Measurements from ENCODE around the gene CA14. TPM values are rescaled to one million over a fixed set of nuclear protein-coding genes. Genes with fewer than 3 reads are reported as not detected.
A peak's percentile ranks its signal among the peaks of the same experiment; 100 is the strongest.
"Not testable (repeated sequence)": the region's sequence is repeated elsewhere in the genome, so short reads cannot be mapped to it uniquely, and the experiment has no call there.

Gene CA14
- 9.6 TPM for polyA plus RNA-seq (ENCODE audit: insufficient read length)
- long read RNA-seq, donor 1, partial matches to known transcripts: 69 of 99 reads
- long read RNA-seq, donor 1, other reads (novel, unspliced or antisense): 30 of 99 reads
- long read RNA-seq, donor 2, partial matches to known transcripts: 85 of 90 reads
- long read RNA-seq, donor 2, other reads (novel, unspliced or antisense): 5 of 90 reads
- long read RNA-seq, donor 3, partial matches to known transcripts: 53 of 53 reads
- long read RNA-seq, donor 3, other reads (novel, unspliced or antisense): 0 of 53 reads
- long read RNA-seq, donor 4: 0 reads
- long read RNA-seq, donor 5, partial matches to known transcripts: 84 of 129 reads
- long read RNA-seq, donor 5, other reads (novel, unspliced or antisense): 45 of 129 reads
- long read RNA-seq, donor 6, partial matches to known transcripts: 226 of 226 reads
- long read RNA-seq, donor 6, other reads (novel, unspliced or antisense): 0 of 226 reads
- long read RNA-seq, donor 7, partial matches to known transcripts: 113 of 113 reads
- long read RNA-seq, donor 7, other reads (novel, unspliced or antisense): 0 of 113 reads
- long read RNA-seq, donor 8: 0 reads

DNA sequence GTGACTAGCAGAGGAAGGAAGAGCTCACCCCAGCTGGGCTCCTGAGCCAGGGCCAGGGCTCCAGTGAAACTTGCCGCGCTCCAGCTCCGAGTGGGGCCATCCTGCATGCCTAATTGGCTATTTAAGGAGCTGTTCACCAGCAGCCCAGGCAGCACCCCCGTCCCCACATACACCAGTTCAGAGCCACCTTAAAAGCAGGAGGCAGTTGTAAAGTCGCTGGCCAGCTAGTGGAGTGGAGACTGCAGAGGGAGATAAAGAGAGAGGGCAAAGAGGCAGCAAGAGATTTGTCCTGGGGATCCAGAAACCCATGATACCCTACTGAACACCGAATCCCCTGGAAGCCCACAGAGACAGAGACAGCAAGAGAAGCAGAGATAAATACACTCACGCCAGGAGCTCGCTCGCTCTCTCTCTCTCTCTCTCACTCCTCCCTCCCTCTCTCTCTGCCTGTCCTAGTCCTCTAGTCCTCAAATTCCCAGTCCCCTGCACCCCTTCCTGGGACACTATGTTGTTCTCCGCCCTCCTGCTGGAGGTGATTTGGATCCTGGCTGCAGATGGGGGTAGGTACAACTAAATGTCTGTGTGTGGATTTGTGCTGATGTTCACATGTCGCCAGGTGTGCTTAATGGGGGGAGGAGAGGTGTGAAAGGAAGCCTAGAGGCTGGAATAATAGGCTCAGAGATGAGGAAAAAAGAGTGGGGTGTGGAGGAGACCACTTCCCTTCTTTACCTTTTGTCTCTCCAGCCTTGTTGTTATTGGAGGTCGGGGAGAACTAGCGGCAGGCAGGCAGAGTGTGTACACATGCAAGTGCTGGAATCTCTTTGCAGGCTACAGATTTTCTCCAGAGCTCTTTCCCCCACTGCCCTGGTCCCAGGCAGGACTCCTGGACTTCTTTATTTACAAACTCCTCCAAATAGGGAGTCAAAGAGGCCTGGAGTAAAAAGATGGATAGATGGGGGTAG is at the start of gene CA14:
TSS of gene CA14 (plus strand) at position 151 of the 962 bp plus-strand sequence. CDS start at position 506, 355 bp downstream.
- peak; percentile 31 for DNase-seq

DNA sequence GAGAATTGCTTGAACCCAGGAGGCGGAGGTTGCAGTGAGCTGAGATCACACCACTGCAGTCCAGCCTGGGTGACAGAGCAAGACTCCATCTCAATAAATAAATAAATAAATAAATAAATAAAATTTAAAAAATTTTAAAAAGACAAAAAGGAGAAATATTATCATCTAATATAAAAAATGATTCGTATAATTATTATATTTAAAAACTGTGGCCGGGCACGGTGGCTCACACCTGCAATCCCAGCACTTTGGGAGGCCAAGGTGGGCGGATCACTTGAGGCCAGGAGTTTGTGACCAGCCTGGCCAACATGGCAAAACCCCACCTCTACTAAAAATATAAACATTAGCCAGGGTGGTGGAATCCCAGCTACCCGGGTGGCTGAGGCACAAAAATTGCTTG is 49.1 kb upstream of the CA14 start:
- not testable (repeated sequence) for DNase-seq

DNA sequence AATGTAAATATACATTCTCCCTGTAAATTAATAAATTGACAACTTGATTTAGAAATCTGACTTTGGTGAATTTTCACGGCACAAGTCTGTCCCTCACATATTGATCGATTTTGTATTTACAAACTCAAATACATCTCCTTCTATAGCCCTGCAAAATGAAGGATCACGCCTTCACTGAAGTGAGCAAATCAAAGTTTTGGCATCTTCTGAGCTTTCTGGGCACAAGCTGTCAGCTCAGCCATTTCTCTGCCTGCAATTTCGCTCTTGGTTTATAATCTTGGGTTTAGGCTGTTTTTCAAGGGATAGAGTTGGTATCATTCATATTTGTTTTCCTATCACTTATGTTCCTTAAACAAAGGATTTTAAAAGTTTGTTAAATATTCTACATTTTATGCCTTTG is 47.5 kb upstream of the CA14 start:
- DNase-seq: no peak

DNA sequence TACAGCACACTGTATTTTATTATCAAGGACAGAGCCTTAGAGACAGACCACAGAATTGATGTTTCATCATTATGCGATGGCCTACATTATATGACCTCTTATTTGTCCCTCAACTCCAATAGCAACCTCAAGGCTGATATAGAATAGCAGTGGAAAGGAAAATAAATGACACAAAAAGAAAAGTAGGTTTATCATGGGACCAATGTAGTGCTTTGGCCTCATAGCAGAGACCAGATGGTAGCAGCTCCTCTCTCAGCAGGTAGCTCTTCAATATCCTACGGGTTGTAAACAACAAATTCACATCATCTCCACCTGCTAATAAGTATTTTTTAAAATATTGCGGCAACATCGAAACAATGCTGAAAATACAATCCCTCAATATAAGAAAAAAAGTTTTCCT is 46.9 kb upstream of the CA14 start:
- no peak for DNase-seq

DNA sequence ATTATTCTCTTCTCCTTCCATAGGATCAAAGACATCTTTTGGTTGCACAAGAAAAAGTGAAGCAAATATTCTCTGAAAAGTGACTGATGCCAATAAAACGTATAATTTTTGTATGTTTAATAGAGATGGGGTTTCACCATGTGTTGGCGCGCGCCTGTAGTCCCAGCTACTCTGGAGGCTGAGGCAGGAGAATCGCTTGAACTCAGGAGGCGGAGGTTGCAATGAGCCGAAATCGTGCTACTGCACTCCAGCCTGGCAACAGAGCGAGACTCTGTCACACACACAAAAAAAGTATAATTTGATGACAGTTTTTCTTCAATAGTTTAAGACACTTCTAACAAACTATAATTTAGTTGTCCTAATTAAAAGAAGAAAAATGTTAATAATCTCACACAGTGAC is 45.5 kb upstream of the CA14 start:
- DNase-seq: no peak

DNA sequence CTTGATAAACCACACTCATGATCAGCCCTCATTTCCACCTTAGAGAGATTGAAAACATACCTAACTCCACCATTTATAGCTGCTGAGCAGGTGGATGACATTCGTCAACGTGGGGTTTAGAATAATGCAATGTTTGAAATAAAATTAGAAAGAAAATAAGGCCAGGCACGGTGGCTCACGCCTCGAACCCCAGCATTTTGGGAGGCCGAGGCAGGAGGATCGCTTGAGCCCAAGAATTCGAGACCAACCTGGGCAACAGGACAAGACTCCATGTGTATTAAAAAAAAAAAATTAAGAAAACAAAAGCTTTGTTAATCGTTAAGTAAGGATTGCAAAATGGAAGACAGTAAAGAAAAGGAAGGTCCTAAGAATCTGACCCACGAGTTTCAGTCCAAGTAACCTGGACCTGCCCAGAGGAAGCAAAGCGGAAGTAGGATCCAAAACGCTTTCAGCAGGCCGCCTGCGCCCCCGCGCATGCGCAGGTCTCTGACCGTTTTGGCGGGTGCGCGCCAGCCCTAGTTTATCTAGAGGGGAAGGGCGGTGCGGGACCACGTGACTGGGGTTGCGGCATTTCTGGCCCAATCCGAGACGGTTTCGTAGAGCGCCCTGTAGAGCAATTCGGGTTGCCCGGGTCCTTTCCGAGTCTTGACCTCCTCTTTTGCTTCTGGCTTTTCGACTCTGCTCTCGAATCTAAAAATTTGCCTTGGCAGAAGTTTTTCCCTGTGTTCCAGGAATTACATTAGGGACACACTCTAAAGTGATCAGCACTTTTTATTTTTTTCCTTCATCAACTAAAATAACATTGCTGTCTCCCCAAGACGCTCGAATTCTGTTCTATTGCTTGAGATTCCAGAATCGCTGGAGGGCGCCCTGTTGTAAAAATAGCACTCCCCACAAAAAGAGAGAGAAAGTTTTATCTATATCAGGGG is 44.1 kb upstream of the CA14 start:
- DNase-seq: peak; percentile 92

DNA sequence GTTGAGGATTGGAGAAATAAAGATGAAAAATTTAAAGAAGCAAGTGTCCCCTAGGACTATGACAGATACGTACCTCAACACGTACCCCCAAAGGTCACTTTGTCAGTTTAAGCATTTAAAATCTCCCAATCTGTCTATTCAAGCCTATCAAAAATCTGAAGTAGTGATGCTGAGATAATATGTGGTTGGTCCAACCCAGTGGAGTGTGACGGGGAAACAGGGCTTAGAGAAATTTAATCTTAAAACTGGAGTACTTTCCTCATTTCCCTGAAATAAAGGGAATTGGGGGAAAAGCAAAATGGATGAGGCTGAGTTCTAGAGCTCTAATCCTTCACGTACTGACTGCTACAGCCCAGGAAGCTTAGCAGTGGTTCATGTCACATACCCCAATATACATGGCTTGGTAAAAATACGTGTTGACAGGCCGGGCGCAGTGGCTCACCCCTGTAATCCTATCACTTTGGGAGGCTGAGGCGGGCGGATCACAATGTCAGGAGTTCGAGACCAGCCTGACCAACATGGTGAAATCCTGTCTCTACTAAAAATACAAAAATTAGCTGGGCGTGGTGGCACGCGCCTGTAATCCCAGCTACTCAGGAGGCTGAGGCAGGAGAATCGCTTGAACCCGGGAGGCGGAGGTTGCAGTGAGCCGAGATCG is 43.3 kb upstream of the CA14 start:
- DNase-seq: not testable (repeated sequence)

DNA sequence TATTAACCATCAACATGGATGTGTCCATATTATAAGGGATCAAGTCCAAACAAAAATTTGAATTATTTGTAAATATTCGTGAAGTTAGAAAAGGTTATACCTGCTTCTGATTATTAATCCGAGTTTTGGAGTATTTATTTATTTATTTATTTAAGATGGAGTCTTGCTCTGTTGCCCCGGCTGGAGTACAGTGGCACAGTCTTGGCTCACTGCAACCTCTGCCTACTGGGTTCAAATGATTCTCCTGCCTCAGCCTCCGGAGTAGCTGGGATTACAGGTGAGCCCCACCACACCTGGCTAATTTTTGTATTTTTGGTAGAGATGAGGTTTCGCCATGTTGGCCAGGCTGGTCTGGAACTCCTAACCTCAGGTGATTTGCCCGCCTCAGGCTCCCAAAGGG is 41.7 kb upstream of the CA14 start:
- DNase-seq: not testable (repeated sequence)

DNA sequence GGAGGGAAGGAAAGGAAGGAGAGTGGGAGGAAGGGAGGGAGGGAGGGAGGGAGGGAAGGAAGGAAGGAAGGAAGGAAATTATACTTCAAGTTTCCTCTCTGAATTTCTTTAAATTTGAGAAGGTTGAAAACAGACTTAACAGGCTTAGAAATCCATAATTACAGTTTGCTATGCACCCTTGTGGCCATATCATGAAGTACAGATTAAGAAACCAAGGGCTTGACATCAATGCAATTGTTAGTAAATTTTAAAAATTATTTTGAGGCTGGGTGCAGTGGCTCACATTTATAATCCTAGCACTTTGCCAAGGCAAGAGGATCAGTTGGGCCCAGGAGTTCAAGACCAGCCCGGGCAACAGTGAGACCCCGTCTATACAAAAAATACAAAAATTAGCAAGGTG is 36.0 kb upstream of the CA14 start:
- no peak for DNase-seq

DNA sequence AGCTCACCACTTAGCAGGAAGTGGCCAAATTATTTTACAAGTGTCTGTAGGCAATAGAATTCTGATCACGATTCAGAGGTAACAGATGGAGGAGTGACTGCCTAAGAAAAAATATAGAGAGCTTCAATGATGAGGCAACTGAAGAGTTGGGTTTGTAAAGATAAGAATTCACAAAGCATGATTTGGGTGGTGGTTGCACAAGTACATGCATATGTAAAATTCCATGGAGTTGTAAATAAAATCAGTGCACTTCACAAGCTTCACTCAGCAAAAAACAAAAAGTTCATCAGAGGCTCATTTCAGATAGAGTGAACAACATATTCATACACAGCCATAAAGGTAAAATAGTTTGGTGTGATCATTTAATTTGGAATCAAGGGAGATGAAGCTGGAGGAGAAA is 32.6 kb upstream of the CA14 start:
- DNase-seq: no peak

DNA sequence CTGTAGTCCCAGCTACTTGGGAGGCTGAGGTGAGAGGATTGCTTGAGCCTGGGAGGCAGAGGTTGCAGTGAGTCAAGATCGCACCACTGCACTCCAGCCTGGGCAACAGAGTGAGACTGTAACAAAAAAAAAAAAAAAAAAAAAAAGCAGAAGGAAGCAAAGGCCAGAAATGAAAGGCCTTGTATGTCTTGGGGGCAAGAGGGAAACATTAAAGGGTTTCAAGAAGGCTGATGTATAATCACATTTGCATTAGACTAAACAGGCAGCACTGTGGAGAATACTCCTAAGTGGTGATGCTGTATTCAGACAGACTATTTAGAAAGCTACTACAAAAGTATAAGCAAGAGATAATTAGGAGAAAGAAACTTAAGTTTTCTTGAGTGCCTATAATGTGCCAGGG is 32.0 kb upstream of the CA14 start:
- DNase-seq: no peak

DNA sequence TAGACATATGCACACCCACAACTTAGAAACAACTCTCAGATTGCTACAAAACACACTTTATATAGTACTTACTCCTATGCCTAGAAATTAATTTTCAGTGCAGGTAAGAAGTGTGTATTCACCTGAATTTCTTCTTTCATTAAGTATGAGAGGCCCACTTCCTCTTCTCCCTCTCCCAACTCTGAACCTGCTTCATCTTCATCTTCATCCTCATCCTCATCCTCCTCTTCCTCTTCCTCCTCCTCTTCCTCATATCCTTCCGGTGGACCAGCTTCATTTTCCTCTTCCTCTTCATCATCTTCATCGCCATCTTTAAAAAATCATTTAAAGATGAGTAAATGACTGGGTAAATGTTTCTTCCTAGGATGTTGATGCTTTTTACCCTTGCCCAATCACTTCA is 31.1 kb upstream of the CA14 start:
- DNase-seq: no peak

DNA sequence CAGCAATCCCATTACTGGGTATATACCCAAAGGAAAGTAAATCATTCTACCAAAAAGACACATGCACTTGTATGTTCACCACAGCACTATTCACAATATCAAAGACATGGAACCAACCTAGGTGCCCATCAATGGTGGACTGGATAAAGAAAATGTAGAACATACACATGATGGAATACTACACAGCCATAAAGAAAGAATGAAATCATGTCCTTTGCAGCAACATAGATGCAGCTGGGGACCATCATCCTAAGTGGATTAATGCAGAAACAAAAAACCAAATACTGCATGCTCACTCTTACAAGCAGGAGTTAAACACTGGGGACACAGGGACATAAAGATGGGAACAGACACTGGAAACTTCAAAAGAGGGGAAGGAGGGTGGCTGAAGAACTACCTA is 30.3 kb upstream of the CA14 start:
- no peak for DNase-seq

DNA sequence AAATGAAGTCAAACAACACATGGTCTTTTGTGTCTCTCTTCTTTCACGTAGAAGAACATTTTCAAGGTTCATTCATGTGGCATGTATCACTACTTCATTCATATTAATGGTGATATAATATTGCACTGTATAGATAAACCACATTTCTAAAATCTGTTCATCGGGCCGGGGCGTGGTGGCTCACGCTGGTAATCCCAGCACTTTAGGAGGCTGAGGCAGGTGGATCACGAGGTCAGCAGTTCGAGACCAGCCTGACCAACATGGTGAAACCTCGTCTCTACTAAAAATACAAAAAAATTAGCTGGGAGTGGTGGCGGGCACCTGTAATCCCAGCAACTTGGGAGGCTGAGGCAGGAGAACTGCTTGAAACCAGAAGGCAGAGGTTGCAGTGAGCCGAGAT is 29.3 kb upstream of the CA14 start:
- DNase-seq: not testable (repeated sequence)

DNA sequence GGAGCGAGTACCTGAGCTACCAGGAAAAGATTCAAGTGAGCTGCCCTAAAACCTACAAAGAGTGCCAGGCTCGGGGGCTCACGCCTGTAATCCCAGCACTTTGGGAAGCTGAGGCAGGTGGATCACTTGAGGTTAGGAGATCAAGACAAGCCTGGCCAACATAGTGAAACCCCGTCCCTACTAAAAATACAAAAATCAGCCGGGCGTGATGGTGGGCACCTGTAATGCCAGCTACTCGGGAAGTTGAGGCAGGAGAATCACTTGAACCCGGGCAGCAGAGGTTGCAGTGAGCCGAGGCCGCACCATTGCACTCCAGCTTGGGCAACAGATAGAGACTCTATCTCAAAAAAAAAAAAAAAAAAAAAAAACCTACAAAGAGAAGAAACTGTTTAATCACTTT is 24.7 kb upstream of the CA14 start:
- not testable (repeated sequence) for DNase-seq

DNA sequence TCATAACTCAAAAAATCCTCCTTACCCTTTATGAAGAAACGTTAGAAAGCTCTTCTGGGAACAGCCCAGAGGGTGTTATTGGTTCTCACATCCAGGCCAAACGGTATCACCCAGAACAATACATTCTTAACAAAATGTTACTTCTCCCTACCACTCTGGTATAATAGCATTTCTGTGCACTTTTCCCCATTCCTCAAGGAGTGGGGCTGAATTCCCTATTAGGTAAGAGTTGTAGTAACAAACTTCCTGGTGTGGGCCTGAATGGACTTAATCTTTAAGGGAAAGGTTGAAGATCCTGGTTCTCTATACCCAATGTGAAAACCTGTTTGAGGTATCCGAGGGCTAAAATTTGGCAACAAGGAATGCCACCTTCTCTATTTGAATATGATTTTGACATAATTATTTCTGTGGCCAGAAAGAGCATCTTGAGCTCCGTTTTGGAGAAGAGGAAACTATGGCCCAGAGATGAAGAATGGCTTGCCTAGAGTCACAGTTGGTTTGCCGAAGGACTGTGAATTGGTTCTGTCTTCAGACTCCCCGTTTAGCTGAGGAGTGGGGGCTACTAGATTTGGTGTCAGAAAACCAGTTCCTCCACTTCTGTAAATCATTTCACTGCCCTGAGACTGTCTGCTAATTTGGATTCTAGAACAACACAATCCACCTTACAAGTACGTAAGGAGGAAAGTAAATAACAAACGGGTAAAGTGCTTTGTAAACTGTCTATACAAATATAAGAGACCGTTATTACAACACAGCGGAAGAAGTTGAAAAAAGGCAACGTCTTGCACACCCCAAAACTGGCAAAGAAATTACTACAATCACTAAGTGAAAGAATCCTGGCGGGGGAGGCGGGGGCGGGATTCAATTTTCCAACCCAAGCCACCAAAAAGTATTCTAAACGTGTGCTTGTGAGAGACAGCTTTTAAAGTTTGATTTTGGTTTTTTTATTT is 23.9 kb upstream of the CA14 start:
- DNase-seq: peak; percentile 61

DNA sequence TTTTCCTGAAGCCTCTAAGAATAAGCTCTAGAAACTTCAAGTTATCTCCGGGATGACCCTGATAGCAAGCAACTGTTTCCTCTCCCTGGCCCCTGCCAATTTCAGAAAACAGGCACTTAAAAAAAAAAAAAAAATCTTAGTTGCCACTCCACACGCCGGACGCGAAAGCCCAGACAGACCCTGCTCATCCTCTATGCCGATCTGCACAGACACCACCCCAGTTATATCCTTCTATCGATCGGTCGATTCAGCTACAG is 23.3 kb upstream of the CA14 start:
- no peak for DNase-seq

DNA sequence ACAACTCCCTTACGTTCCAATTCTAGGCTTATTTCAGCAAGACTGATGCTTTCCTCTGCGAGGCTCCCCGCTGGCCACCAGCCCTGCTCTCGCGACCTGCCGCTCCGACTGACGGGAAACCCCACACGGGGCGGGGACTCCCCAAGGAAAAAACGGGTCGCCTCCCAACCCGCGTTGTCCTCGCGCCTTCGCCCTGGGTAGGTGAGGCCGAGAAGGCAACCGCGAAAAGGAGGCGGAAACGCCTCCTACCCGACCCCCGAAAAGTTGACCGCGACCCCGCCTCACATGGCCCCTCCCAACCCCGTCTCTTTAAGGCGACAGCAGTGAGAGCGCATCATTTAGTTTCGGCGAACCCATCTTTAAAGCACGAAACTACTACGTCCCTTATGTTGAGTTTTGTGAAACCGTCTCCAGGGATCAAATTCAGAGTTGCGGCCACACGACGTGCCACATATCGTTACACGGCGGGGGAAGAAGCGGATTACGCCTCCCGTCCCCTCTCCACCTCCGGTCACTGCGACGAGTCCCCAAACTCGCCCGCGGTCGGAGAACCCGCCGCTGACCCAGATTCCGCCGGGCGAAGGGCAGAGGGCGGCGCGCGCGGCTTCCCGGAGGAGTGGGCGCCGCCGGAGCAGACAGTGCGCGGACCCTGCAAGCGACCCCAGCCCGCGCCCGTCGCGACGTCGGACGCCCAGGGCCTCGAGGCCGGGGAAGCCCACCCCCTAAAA is 22.8 kb upstream of the CA14 start:
- peak; percentile 68 for DNase-seq

DNA sequence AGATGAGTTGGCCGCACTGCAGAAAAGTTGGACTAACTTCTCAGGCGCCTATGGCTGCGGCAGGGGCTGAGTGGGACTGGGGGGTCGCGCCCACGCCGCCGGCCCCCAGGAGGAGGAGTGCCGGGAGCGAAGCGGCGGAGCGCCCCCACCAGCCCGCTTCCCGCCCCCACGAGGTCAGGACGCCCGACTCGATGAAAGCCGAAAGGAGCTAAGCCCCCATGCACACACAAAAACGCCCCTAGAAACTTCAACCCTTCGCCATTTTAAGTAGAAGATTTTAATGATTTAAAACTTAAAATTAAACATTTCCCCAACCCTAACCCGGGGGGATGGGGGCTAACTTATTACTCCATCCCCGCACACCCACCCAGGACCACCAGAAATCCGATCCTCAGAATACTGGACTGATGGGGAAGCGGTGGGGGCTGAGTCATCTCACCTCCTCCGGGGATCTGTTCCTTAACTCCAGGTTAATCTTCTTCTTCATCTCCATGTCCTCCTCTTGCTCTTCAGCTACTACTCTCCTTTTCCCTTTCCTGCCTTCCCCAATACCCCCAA is 22.2 kb upstream of the CA14 start:
- DNase-seq: no peak

All from left kidney (tissue), 8 donors.